HCT116 (cell line): ENCODE results near the gene PCARE. TPM values are rescaled to one million over a fixed set of nuclear protein-coding genes. Genes with fewer than 3 reads are reported as not detected.
"Not testable (repeated sequence)": the region's sequence is repeated elsewhere in the genome, so short reads cannot be mapped to it uniquely, and the experiment has no call there.

Experiments
- ATAC-seq: fragments of 200-7000 bp; cut with Tn5 transposase; 2 replicates; pipeline ENCODE4 v1.9.1; 2020; ENCODE audit warnings: mild to moderate bottlenecking, moderate library complexity
- BruUV-seq: library from RNA; stranded (reverse); fragments of 400-500 nt; replicated peaks from 2 replicates; lab custom pipeline; 2021; lab: Mats Ljungman, UMichigan
- CTCF ChIA-PET: fragments of 300-600 bp; sonication (Branson Sonifier 250); formaldehyde crosslinking; loops from one replicate; lab custom pipeline; 2021; ENCODE audit warnings: antibody characterized with exemption; lab: Charles Lee
- POLR2A ChIA-PET: fragments of 300-600, 350-600 bp; sonication (Branson Sonifier 250); formaldehyde crosslinking; loops from one replicate; lab custom pipeline; 2021; ENCODE audit warnings: antibody characterized with exemption; lab: Charles Lee
- RAD21 ChIA-PET, 2 experiments: fragments of 300-600 bp; sonication (Branson Sonifier 250); formaldehyde crosslinking; loops; one replicate each; lab custom pipeline; 2023; ENCODE audit warnings: low total read pairs in 2 of 2; ENCODE audit not compliant: uncharacterized antibody in 2 of 2, unreplicated experiment in 2 of 2, low non-redundant PET in 1 of 2; lab: Charles Lee
- DNase-seq: peaks from one replicate; pipeline ENCODE4 v3.0.0-alpha.2; 2010; ENCODE audit warnings: low read depth, low spot score
- H2AFZ ChIP-seq: fragments of 200-600 bp; shearing (Covaris generic), sonication (generic); 2 replicates; pipeline ENCODE4 v1.6.1; 2017; ENCODE audit warnings: low read depth, mixed run types, mixed read lengths, antibody characterized with exemption, low read length; ENCODE audit not compliant: poor library complexity, severe bottlenecking
- H3K27ac ChIP-seq: 2 replicates; pipeline ENCODE4 v1.5.1; 2012; ENCODE audit warnings: low read depth, low read length
- H3K27me3 ChIP-seq: fragments of 200-600 bp; sonication (generic); 2 replicates; pipeline ENCODE4 v1.6.1; 2016; ENCODE audit warnings: mixed run types, low read length, mixed read lengths; ENCODE audit not compliant: insufficient read depth
- H3K36me3 ChIP-seq, 2 experiments: fragments of 200-500 bp in 1 of 2; fragments of 200-600 bp in 1 of 2; sonication (Bioruptor generic) in 1 of 2; sonication (generic) in 1 of 2; 2 replicates each; pipeline versions ENCODE4 v1.5.1 to v1.6.1; 2014 to 2016; ENCODE audit warnings: low read length in 2 of 2, inconsistent platforms in 1 of 2, mixed read lengths in 1 of 2, mixed run types in 1 of 2; ENCODE audit not compliant: insufficient read depth in 2 of 2, control insufficient read depth in 1 of 2
- H3K4me1 ChIP-seq, 2 experiments: fragments of 200-600 bp in 1 of 2; sonication (generic) in 1 of 2; 2 replicates each; pipeline versions ENCODE4 v1.5.1 to v1.6.1; 2012 to 2017; ENCODE audit warnings: low read length in 2 of 2, inconsistent platforms in 1 of 2, mild to moderate bottlenecking in 1 of 2, mixed read lengths in 1 of 2, mixed run types in 1 of 2, moderate library complexity in 1 of 2; ENCODE audit not compliant: insufficient read depth in 2 of 2, control insufficient read depth in 1 of 2
- H3K4me2 ChIP-seq: fragments of 200-600 bp; sonication (generic); 2 replicates; pipeline ENCODE4 v1.6.1; 2017; ENCODE audit warnings: mixed run types, low read length, mixed read lengths
- H3K4me3 ChIP-seq, 2 experiments: fragments of 200-600 bp in 1 of 2; sonication (generic) in 1 of 2; replicated peaks in 1 of 2; 2 replicates each; pipeline ENCODE4 v1.5.1; 2011 to 2016; ENCODE audit warnings: low read length in 2 of 2, control low read depth in 1 of 2, low read depth in 1 of 2, mild to moderate bottlenecking in 1 of 2, mixed read lengths in 1 of 2, mixed run types in 1 of 2
- H3K79me2 ChIP-seq: fragments of 200-600 bp; sonication (generic); 2 replicates; pipeline ENCODE4 v1.6.1; 2017; ENCODE audit warnings: mild to moderate bottlenecking, mixed run types, low read length, moderate library complexity, mixed read lengths; ENCODE audit not compliant: insufficient read depth
- H3K9ac ChIP-seq: fragments of 200-600 bp; sonication (generic); 2 replicates; pipeline ENCODE4 v1.6.1; 2016; ENCODE audit warnings: low read length, mixed read lengths
- H3K9me2 ChIP-seq: fragments of 200-600 bp; sonication (generic), shearing (Covaris generic); 2 replicates; pipeline ENCODE4 v1.6.1; 2017; ENCODE audit warnings: mixed run types, mild to moderate bottlenecking, moderate library complexity; ENCODE audit not compliant: insufficient read depth
- H3K9me3 ChIP-seq, 2 experiments: fragments of 200-500 bp in 1 of 2; fragments of 200-600 bp in 1 of 2; sonication (Bioruptor generic) in 1 of 2; sonication (generic) in 1 of 2; 2 replicates each; pipeline ENCODE4 v1.6.1; 2014 to 2017; ENCODE audit warnings: low read length in 2 of 2, mixed read lengths in 2 of 2, inconsistent platforms in 1 of 2, low read depth in 1 of 2, mild to moderate bottlenecking in 1 of 2, mixed run types in 1 of 2, moderate library complexity in 1 of 2; ENCODE audit not compliant: control insufficient read depth in 1 of 2, insufficient read depth in 1 of 2
- H4K20me1 ChIP-seq: fragments of 200-600 bp; sonication (generic), shearing (Covaris generic); 2 replicates; pipeline ENCODE4 v1.6.1; 2017; ENCODE audit warnings: mixed run types, mild to moderate bottlenecking, moderate library complexity; ENCODE audit not compliant: insufficient read depth
- EGR1 ChIP-seq: IDR thresholded peaks from 2 replicates; pipeline ENCODE4 v1.6.1; 2012; ENCODE audit warnings: low read depth
- ELF1 ChIP-seq: IDR thresholded peaks from 2 replicates; pipeline ENCODE4 v1.6.1; 2012; ENCODE audit warnings: low read depth, borderline replicate concordance
- EZH2phosphoT487 ChIP-seq: fragments of 200-600 bp; IDR thresholded peaks from 2 replicates; pipeline ENCODE4 v1.6.1; 2018; ENCODE audit warnings: antibody characterized with exemption, borderline replicate concordance
- FOSL1 ChIP-seq: IDR thresholded peaks from 2 replicates; pipeline ENCODE4 v1.6.1; 2012; ENCODE audit warnings: low read depth
- JUND ChIP-seq: IDR thresholded peaks from 2 replicates; pipeline ENCODE4 v1.6.1; 2012
- POLR2A ChIP-seq: IDR thresholded peaks from 2 replicates; pipeline ENCODE4 v1.7.0; 2011; ENCODE audit warnings: borderline replicate concordance; ENCODE audit not compliant: insufficient read depth, insufficient read length; ENCODE audit errors: extremely low read depth
- TCF7L2 ChIP-seq: IDR thresholded peaks from 2 replicates; pipeline ENCODE4 v1.7.0; 2011; ENCODE audit warnings: borderline replicate concordance, inconsistent platforms; ENCODE audit not compliant: insufficient read depth, insufficient read length; ENCODE audit errors: extremely low read depth
- intact Hi-C: fragments of 100-400 bp; cut with micrococcal nuclease; formaldehyde crosslinking; loops from 2 replicates; pipeline ENCODE4 v1.10.0; 2022
- total RNA-seq: library from RNA; stranded (reverse); gene quantifications from one replicate; pipeline ENCODE4 v1.2.1, GENCODE V29; 2021; ENCODE audit not compliant: unreplicated experiment
- TF ChIP-seq, protein P1 (sequence below): IDR thresholded peaks from 2 replicates; pipeline ENCODE4 v1.6.1; 2012

PCARE gene
- total RNA-seq, 1 experiment from 2014 or later = not detected

DNA sequence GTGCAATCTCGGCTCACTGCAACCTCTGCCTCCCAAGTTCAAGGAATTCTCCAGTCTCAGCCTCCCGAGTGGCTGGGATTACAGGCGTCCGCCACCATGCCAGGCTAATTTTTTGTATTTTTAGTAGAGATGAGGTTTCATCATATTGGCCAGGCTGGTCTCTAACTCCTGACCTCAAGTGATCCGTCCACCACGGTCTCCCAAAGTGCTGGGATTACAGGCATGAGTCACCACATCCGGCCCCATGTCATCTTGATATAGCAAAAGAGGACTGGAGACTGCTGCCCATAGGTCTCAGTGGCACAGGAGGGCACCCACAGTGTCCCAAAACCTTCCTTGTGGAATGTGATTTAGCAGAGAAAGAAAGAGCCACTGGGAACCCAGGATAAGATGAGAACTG, 16.0 kb upstream of the PCARE start:
- Histone ChIP-seq H2AFZ (peak overlapping the region; percentile 38), H3K4me1 (peaks cover 0 to 13% of the 10 kb centered on the region in 2 experiments; a peak in 2 of 4 replicates), H3K4me2 (peak overlapping the region; percentile 14; the same call in 1 of the 2 replicates)
- ATAC-seq = peak; percentile 42
- H3K27me3 ChIP-seq, H3K9me2 ChIP-seq, H3K9me3 ChIP-seq, POLR2A ChIA-PET, H3K36me3 ChIP-seq, BruUV-seq, H3K9ac ChIP-seq, intact Hi-C loops, CTCF ChIA-PET, H3K27ac ChIP-seq, H4K20me1 ChIP-seq, H3K79me2 ChIP-seq, H3K4me3 ChIP-seq, DNase-seq: not testable (repeated sequence)
- 0 out of 2 replicates have a peak, but pooled peaks have one; percentile 25 for TF ChIP-seq JUND
- peak; percentile 44 for TF ChIP-seq FOSL1
- RAD21 ChIA-PET = interaction anchor here in 1 of 2 experiments (0.7 kb wide), 1 partner anchor 1445 kb away, joined by 3 read pairs; no protein-coding TSS in a partner anchor

DNA sequence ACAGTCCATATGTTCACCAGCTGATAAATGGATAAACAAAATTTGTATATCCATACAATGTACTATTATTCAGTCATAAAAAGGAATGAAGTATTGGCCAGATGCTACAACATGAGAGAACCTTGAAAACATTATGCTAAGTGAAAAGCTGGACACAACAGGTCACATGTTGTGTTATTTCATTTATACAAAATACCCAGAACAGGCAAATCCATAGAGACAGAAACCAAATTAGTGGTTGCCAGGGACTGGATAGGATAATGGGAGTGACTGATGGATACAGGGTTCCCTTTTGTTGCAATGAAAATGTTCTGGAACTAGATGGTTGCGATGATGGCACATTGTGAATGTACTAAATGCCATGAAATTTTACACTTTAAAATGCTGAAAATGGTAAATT, 10.2 kb upstream of the PCARE start:
- Histone ChIP-seq H2AFZ (peak overlapping the region; percentile 4), H3K27me3 (no peaks in the 10 kb centered on the region), H3K9ac (no peak overlapping the region), H3K79me2 (no peaks in the 10 kb centered on the region), H3K27ac (no peak overlapping the region), H3K4me3 (no peak overlapping the region), H3K4me1 (peaks cover 0 to under 1% of the 10 kb centered on the region in 2 experiments; a peak in 1 of 4 replicates), H4K20me1 (no peaks in the 10 kb centered on the region), H3K36me3 (no peaks in the 10 kb centered on the region), H3K4me2 (no peak overlapping the region), H3K9me2 (no peaks in the 10 kb centered on the region), H3K9me3 (peaks cover 0 to 5% of the 10 kb centered on the region in 2 experiments; a peak in 2 of 4 replicates)
- CTCF ChIA-PET = no interaction called here
- intact Hi-C loops = no loop called here
- ATAC-seq (no peak), DNase-seq (no peak)
- no TSS peak for BruUV-seq
- POLR2A ChIA-PET = interaction anchor here (1.0 kb wide), 1 partner anchor 23 kb away, joined by 3 read pairs; no protein-coding TSS in a partner anchor
- RAD21 ChIA-PET = no interaction called here
- TF ChIP-seq TCF7L2 = no peak
- TF ChIP-seq EZH2phosphoT487 = no peak
- no peak for TF ChIP-seq POLR2A
- TF ChIP-seq ELF1 = no peak
- TF ChIP-seq EGR1 = no peak
- TF ChIP-seq, protein P1, sequence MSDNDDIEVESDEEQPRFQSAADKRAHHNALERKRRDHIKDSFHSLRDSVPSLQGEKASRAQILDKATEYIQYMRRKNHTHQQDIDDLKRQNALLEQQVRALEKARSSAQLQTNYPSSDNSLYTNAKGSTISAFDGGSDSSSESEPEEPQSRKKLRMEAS = no peak
- no peak for TF ChIP-seq FOSL1
